GM21576 (cell line): Measurements from ENCODE around the gene TMEM52.

Experiments
- ATAC-seq: cut with Tn5 transposase; IDR thresholded peaks from one replicate; pipeline ENCODE4 v1.9.1; 2021; ENCODE audit warnings: mild to moderate bottlenecking, moderate library complexity; ENCODE audit not compliant: unreplicated experiment

TMEM52 gene

GRCh38 chr1:1876335-1876930 is 42.6 kb downstream of the TMEM52 start:
- ATAC-seq, result no peak

- no peak for ATAC-seq
These were observed 43.1 kb downstream of the TMEM52 start for GRCh38 chr1:1875932-1876331.

- no peak for ATAC-seq
These were observed 44.2 kb downstream of the TMEM52 start for GRCh38 chr1:1874901-1875300.

GRCh38 chr1:1873186-1873585 is 45.9 kb downstream of the TMEM52 start:
- ATAC-seq, result no peak

GRCh38 chr1:1872329-1872994 is 46.6 kb downstream of the TMEM52 start:
- no peak for ATAC-seq

GRCh38 chr1:1869469-1869868 is 49.6 kb downstream of the TMEM52 start:
- ATAC-seq, result no peak
